ENCODE results near the gene GMPR.
"Not testable (repeated sequence)": the region's sequence is repeated elsewhere in the genome, so short reads cannot be mapped to it uniquely, and the experiment has no call there.

DNA sequence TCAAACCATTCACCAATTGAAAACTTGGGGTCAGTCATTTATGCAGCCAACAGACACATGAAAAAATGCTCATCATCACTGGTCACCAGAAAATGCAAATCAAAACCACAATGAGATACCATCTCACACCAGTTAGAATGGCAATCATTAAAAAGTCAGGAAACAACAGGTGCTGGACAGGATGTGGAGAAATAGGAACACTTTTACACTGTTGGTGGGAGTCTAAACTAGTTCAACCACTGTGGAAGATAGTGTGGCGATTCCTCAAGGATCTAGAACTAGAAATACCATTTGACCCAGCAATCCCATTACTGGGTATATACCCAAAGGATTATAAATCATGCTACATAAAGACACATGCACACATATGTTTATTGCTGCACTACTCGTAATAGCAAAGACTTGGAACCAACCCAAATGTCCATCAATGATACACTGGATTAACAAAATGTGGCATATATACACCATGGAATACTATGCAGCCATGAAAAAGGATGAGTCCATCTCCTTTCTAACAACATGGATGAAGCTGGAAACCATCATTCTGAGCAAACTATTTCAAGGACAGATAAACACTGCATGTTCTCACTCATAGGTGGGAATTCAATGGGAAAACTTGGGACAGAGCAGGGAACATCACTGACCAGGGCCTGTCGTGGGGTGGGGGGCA lies 13.2 kb upstream of the GMPR start:
- TF ChIP-seq, protein P1, sequence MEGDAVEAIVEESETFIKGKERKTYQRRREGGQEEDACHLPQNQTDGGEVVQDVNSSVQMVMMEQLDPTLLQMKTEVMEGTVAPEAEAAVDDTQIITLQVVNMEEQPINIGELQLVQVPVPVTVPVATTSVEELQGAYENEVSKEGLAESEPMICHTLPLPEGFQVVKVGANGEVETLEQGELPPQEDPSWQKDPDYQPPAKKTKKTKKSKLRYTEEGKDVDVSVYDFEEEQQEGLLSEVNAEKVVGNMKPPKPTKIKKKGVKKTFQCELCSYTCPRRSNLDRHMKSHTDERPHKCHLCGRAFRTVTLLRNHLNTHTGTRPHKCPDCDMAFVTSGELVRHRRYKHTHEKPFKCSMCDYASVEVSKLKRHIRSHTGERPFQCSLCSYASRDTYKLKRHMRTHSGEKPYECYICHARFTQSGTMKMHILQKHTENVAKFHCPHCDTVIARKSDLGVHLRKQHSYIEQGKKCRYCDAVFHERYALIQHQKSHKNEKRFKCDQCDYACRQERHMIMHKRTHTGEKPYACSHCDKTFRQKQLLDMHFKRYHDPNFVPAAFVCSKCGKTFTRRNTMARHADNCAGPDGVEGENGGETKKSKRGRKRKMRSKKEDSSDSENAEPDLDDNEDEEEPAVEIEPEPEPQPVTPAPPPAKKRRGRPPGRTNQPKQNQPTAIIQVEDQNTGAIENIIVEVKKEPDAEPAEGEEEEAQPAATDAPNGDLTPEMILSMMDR (IDR thresholded peaks at IDR 0.05) = not testable (repeated sequence)
- not testable (repeated sequence) for TF ChIP-seq POLR2A (IDR thresholded peaks at IDR 0.05)

All from adrenal gland (tissue), 5 donors.